Glutamatergic neuron (in vitro differentiated cells): ENCODE results near the gene OR1L4. TPM values are rescaled to one million over a fixed set of nuclear protein-coding genes. Genes with fewer than 3 reads are reported as not detected.

Experiments
- DNase-seq: peaks from one replicate; pipeline ENCODE4 v3.0.0; 2022
- H3K27ac Mint-ChIP-seq: one replicate; pipeline ENCODE4 v1.8.0; 2020; ENCODE audit warnings: mild to moderate bottlenecking, mixed read lengths, inconsistent platforms; ENCODE audit not compliant: unreplicated experiment
- H3K27me3 Mint-ChIP-seq: one replicate; pipeline ENCODE4 v1.8.0; 2020; ENCODE audit warnings: mild to moderate bottlenecking, moderate library complexity, mixed read lengths, inconsistent platforms; ENCODE audit not compliant: unreplicated experiment
- H3K36me3 Mint-ChIP-seq: one replicate; pipeline ENCODE4 v1.8.0; 2020; ENCODE audit warnings: mild to moderate bottlenecking, mixed read lengths, inconsistent platforms; ENCODE audit not compliant: unreplicated experiment
- H3K4me1 Mint-ChIP-seq: one replicate; pipeline ENCODE4 v1.8.0; 2020; ENCODE audit warnings: mild to moderate bottlenecking, low read depth, mixed read lengths, inconsistent platforms; ENCODE audit not compliant: unreplicated experiment
- H3K4me3 Mint-ChIP-seq: one replicate; pipeline ENCODE4 v1.8.0; 2020; ENCODE audit warnings: mild to moderate bottlenecking, mixed read lengths, inconsistent platforms; ENCODE audit not compliant: unreplicated experiment
- H3K9me3 Mint-ChIP-seq: one replicate; pipeline ENCODE4 v1.8.0; 2020; ENCODE audit warnings: mild to moderate bottlenecking, moderate library complexity, mixed read lengths, inconsistent platforms; ENCODE audit not compliant: unreplicated experiment
- total RNA-seq: library from RNA; stranded (reverse); fragmentation: NEBNext Ultra II Directional; extraction: Animal tissue kit (Norgen Biotek cat#: 25700); gene quantifications from one replicate; pipeline ENCODE4 v1.2.1, GENCODE V29; 2021; ENCODE audit not compliant: unreplicated experiment
- TF ChIP-seq, protein P1 (sequence below): fragments of 200-600 bp; sonication (generic); IDR thresholded peaks from one replicate; pipeline ENCODE4 v1.5.0; 2021; ENCODE audit not compliant: partially characterized antibody, unreplicated experiment

OR1L4 gene
- total RNA-seq, 1 donor from 2014 or later: not detected

DNA sequence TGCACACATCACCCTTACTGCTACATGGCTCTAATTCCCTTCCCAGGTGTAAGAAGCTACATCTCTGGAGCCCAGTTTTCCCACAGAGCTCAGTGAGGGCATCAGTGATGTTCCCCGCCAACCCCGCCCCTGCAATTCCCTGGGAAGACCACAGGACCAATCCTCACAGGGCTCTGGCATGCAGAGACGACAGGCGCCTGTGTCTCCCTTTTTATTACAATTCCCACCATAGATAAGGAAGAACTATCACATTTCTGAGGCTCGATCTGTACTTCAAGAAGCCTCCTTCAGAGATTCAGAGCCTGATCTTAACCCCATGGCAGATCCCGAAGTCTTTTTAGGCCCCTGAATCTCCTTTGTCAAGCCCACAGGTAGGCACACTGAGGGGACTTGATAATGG is 18.2 kb downstream of the OR1L4 start, which contains the start of gene OR1L6:
TSS of gene OR1L6 (plus strand) at position 301 of the 400 bp plus-strand sequence. CDS start 7,545 bp downstream, outside the sequence.
- peaks cover 5% of the 10 kb centered on the region for H3K9me3 Mint-ChIP-seq
- no peaks in the 10 kb centered on the region for H3K27me3 Mint-ChIP-seq
- DNase-seq: no peak
- H3K27ac Mint-ChIP-seq: no peak within 1 kb of the TSS
- peaks cover 5% of the 10 kb centered on the region for H3K36me3 Mint-ChIP-seq
- H3K4me3 Mint-ChIP-seq: no peak within 1 kb of the TSS
- TF ChIP-seq, protein P1, sequence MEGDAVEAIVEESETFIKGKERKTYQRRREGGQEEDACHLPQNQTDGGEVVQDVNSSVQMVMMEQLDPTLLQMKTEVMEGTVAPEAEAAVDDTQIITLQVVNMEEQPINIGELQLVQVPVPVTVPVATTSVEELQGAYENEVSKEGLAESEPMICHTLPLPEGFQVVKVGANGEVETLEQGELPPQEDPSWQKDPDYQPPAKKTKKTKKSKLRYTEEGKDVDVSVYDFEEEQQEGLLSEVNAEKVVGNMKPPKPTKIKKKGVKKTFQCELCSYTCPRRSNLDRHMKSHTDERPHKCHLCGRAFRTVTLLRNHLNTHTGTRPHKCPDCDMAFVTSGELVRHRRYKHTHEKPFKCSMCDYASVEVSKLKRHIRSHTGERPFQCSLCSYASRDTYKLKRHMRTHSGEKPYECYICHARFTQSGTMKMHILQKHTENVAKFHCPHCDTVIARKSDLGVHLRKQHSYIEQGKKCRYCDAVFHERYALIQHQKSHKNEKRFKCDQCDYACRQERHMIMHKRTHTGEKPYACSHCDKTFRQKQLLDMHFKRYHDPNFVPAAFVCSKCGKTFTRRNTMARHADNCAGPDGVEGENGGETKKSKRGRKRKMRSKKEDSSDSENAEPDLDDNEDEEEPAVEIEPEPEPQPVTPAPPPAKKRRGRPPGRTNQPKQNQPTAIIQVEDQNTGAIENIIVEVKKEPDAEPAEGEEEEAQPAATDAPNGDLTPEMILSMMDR: no peak
- no peaks in the 10 kb centered on the region for H3K4me1 Mint-ChIP-seq

DNA sequence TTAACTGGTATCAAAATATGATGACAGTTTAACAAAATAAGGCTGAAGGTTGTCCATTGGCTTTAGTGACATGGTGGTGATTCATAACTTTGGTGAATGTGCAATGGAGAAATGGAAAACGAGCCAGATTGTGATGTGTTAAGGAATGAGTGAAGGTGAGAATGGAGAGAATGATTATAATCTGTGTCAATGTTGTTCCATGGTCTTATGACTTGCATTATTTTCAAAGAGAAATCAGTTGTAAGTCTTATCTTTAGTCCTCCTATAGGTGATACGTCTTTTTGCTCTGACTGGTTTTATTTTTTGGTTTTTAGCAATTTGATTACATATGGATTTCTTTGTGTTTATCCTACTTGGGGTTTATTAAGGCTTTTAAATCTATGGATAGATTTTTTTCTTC is 31.0 kb downstream of the OR1L4 start:
- Mint-ChIP-seq H3K4me3 (no peak overlapping the region), H3K9me3 (no peaks in the 10 kb centered on the region), H3K36me3 (no peaks in the 10 kb centered on the region), H3K4me1 (no peaks in the 10 kb centered on the region), H3K27ac (no peak overlapping the region), H3K27me3 (peaks cover 1% of the 10 kb centered on the region)
- TF ChIP-seq, protein P1: no peak
- no peak for DNase-seq

DNA sequence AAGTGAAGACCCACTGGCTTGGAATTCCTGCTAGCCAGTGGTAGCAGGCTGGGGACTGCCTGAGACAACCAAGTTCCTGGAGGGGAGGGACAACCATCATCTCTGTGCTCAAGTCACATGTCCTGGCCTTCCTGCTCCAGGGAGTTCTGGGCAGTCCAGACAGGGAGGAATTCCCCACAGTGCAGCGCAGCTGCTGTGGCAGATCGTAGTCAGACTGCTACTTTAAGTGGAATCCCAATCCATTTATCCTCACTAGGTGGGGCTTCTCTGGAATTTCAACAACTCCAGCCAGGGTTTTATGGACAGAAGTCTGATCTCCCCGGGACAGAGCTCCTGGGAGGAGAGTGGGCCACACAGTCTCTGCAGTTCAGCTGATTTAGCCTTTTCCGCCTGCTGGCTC is 44.0 kb downstream of the OR1L4 start:
- H3K27me3 Mint-ChIP-seq: no peaks in the 10 kb centered on the region
- no peaks in the 10 kb centered on the region for H3K4me1 Mint-ChIP-seq
- no peak overlapping the region for H3K27ac Mint-ChIP-seq
- H3K4me3 Mint-ChIP-seq: no peak overlapping the region
- peaks cover 7% of the 10 kb centered on the region for H3K9me3 Mint-ChIP-seq
- no peak for DNase-seq
- H3K36me3 Mint-ChIP-seq: peaks cover 4% of the 10 kb centered on the region
- TF ChIP-seq, protein P1: no peak

Other genes with a start within 250 kb of the OR1L4 start
- gene OR1J1, start 246.1 kb upstream of the OR1L4 start, total RNA-seq: not detected
- gene OR1J2, start 213.2 kb upstream of the OR1L4 start, total RNA-seq: not detected
- not detected for gene OR1J4, start 204.8 kb upstream of the OR1L4 start, total RNA-seq
- not detected for gene OR1N1, start 196.7 kb upstream of the OR1L4 start, total RNA-seq
- not detected for gene OR1N2, start 170.9 kb upstream of the OR1L4 start, total RNA-seq
- not detected for gene OR1L8, start 140.6 kb upstream of the OR1L4 start, total RNA-seq
- gene OR1Q1, start 109.3 kb upstream of the OR1L4 start, total RNA-seq: not detected
- gene OR1B1, start 66.4 kb upstream of the OR1L4 start, total RNA-seq: not detected
- not detected for gene OR1L1, start 62.3 kb upstream of the OR1L4 start, total RNA-seq
- gene OR1L3, start 48.9 kb upstream of the OR1L4 start, total RNA-seq: not detected
- not detected for gene OR1L6, start 18.3 kb downstream of the OR1L4 start, total RNA-seq
- not detected for gene OR5C1, start 64.9 kb downstream of the OR1L4 start, total RNA-seq
- gene OR1K1, start 76.1 kb downstream of the OR1L4 start, total RNA-seq: not detected
- gene PDCL, start 104.6 kb downstream of the OR1L4 start, total RNA-seq: 27.6 TPM
- gene RC3H2, start 181.4 kb downstream of the OR1L4 start, total RNA-seq: 71.7 TPM
- 10.2 TPM for gene ZBTB6, start 189.3 kb downstream of the OR1L4 start, total RNA-seq
- gene ZBTB26, start 207.5 kb downstream of the OR1L4 start, total RNA-seq: 10.2 TPM
- 80.2 TPM for gene RABGAP1, start 217.0 kb downstream of the OR1L4 start, total RNA-seq